Activated T-helper 17 cell treated with anti-CD3 and anti-CD28 coated beads, Interleukin-2, amount 50 U/mL, for 72 hours (primary cell): Measurements from ENCODE around the gene DGUOK. TPM values are rescaled to one million over a fixed set of nuclear protein-coding genes. Genes with fewer than 3 reads are reported as not detected.
A peak's percentile ranks its signal among the peaks of the same experiment; 100 is the strongest.
"Not testable (repeated sequence)": the region's sequence is repeated elsewhere in the genome, so short reads cannot be mapped to it uniquely, and the experiment has no call there.

Experiments
- ATAC-seq: fragments of 150-1000 bp; cut with Tn5 transposase; replicated peaks from 2 replicates; pipeline ENCODE4 v1.10.0; 2021; ENCODE audit warnings: mild to moderate bottlenecking, moderate library complexity
- H3K27ac Mint-ChIP-seq: one replicate; pipeline ENCODE4 v1.8.0; 2022; ENCODE audit warnings: mixed read lengths
- H3K27me3 Mint-ChIP-seq: one replicate; pipeline ENCODE4 v1.8.0; 2022; ENCODE audit warnings: mixed read lengths
- H3K36me3 Mint-ChIP-seq: one replicate; pipeline ENCODE4 v1.8.0; 2022; ENCODE audit warnings: low read depth, mild to moderate bottlenecking, mixed read lengths
- H3K4me1 Mint-ChIP-seq: one replicate; pipeline ENCODE4 v1.8.0; 2022; ENCODE audit warnings: mixed read lengths
- H3K4me3 Mint-ChIP-seq: one replicate; pipeline ENCODE4 v1.8.0; 2022; ENCODE audit warnings: mild to moderate bottlenecking, mixed read lengths
- H3K9me3 Mint-ChIP-seq: one replicate; pipeline ENCODE4 v1.8.0; 2022; ENCODE audit warnings: mixed read lengths
- total RNA-seq, 2 donors: library from RNA; stranded (reverse); gene quantifications; one replicate each; pipeline ENCODE4 v1.2.3, GENCODE V29; 2022

Gene DGUOK
- total RNA-seq, 2 donors from 2014 or later = 66.7 to 87.8 TPM

DNA sequence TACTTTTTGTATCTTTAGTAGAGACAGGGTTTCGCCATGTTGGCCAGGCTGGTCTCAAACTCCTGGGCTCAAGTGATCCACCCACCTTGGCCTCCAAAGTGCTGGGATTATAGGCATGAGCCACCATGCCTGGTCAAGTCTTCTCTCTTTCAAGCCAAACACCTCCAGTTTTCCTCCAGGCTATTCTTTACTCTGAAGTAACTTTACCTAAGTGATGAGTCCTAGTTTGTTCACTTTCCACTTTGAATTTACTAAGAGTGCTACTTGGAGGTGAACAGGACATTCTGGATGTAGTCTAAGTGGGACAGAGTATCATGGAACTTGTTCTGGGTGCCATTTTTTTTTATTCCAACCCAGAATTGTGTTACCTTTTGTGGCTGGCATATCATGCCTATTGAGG is 13.4 kb downstream of the DGUOK start:
- Mint-ChIP-seq H3K36me3 (peaks cover 94% of the 10 kb centered on the region), H3K4me3 (peak overlapping the region; percentile 43), H3K4me1 (peaks cover 62% of the 10 kb centered on the region), H3K27ac (peak overlapping the region; percentile 0)
- ATAC-seq, H3K27me3 Mint-ChIP-seq, H3K9me3 Mint-ChIP-seq: not testable (repeated sequence)

DNA sequence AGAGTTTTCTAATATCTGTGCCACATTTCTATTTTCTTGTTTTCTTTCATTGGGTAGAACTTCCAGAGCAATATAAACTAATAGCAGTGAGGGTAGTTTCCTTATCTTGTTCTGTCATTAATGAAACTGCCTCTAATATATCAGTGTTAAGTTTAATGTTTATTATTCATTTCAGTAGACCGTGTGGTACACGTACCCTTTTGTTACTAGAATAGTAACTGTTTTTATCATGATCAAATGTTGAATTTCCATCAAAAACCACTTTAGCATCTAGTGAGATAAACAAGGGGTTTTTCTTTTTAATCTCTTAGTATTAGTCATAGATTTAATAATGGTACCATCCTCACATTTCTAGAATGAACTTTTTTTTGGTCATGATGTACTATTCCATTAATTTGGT is 16.0 kb downstream of the DGUOK start:
- Mint-ChIP-seq H3K4me1 (peaks cover 47% of the 10 kb centered on the region), H3K4me3 (peak overlapping the region; percentile 40), H3K9me3 (no peaks in the 10 kb centered on the region), H3K36me3 (peaks cover 95% of the 10 kb centered on the region), H3K27me3 (no peaks in the 10 kb centered on the region), H3K27ac (peak overlapping the region; percentile 75)
- ATAC-seq = no peak

DNA sequence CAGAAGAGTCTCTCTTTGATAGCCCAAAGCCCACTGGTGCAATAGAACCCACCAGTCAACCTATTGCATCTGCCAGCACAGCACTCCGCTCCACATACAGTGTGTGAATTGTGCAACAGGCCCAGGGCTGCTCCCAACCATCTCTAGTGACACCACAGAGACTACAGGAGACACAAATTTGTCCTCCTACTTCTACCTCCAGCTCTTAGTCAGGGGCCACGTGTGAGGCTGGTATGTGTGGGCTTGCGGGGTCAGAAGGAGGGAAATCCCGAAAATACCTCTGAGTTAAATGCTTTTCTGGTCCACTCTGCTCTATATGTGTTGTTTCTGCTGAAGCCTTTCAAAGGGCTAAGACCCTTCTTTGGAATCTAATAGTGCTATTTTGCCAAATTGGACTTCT is 18.0 kb downstream of the DGUOK start:
- Mint-ChIP-seq H3K27me3 (no peaks in the 10 kb centered on the region), H3K36me3 (peaks cover 100% of the 10 kb centered on the region), H3K4me1 (peaks cover 45% of the 10 kb centered on the region), H3K27ac (peak overlapping the region; percentile 66), H3K9me3 (no peaks in the 10 kb centered on the region), H3K4me3 (peak overlapping the region; percentile 44)
- ATAC-seq = peak; percentile 97

DNA sequence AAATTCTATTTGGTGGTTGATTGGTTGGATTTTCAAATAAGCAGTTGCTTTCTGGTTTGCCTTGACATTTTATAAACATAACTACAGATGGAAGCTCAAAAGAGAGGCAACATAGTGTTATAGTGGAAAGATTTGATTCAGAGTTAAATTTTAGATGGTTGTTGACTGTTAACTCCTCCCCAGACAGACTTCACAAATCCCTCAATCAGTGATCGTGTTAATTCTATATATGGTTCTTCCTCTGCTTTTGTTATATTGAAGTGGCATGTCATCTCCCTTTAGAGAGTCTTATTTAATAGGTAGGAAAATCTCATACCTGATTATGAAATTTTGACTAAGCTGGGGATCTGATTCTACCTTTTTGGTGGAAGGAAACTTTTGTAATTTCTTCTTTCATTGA is 19.5 kb downstream of the DGUOK start:
- no peak for ATAC-seq
- no peak overlapping the region for H3K4me3 Mint-ChIP-seq
- peaks cover 100% of the 10 kb centered on the region for H3K36me3 Mint-ChIP-seq
- H3K9me3 Mint-ChIP-seq = no peaks in the 10 kb centered on the region
- no peaks in the 10 kb centered on the region for H3K27me3 Mint-ChIP-seq
- peaks cover 34% of the 10 kb centered on the region for H3K4me1 Mint-ChIP-seq
- H3K27ac Mint-ChIP-seq = no peak overlapping the region

DNA sequence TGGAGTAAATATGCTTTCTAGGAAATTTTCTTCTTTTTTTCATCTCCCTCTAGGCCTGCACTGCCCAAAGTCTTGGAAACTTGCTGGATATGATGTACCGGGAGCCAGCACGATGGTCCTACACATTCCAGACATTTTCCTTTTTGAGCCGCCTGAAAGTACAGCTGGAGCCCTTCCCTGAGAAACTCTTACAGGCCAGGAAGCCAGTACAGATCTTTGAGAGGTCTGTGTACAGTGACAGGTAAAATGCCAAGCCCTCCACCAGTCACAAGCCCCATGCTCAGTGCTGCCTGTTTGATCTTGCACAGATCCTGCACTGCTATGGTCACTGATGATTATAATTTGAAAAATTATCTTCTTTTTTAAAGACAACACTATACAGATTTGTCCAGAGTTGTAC is 20.0 kb downstream of the DGUOK start:
- Mint-ChIP-seq H3K36me3 (peaks cover 100% of the 10 kb centered on the region), H3K27ac (no peak overlapping the region), H3K9me3 (no peaks in the 10 kb centered on the region), H3K4me3 (no peak overlapping the region), H3K4me1 (peaks cover 33% of the 10 kb centered on the region), H3K27me3 (no peaks in the 10 kb centered on the region)
- ATAC-seq = no peak

DNA sequence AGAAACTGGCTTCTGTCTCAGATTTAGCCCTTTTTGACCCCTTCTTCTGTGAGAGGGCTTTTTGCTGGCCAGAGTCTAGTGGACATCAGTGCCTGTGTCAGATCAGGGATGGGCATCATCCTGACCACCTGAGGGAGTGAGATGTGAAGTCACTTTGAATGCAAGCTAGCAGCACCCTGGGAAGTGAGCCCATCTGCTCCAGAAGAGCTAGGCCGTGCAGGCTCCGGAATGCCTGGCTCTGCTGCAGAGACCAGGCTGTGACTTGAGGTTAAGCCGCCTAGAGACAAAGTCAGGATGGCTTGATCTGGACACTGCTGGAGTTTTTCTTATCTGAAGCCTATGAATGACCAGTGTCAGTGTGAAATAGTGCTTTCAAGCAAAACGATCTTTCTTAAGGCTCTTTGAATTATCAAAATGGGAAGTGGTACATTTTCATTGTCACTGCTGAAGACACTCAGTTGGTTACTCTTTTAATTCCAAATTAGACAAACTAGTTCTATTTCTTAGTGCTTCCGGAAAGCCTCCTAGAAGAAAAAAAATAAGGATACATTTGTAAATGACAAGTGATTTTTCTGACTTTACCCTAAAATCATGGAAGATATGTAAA is 20.8 kb downstream of the DGUOK start:
- ATAC-seq = no peak
- Mint-ChIP-seq H3K4me3 (no peak overlapping the region), H3K9me3 (no peaks in the 10 kb centered on the region), H3K36me3 (peaks cover 100% of the 10 kb centered on the region), H3K27ac (no peak overlapping the region), H3K4me1 (peaks cover 37% of the 10 kb centered on the region), H3K27me3 (no peaks in the 10 kb centered on the region)

DNA sequence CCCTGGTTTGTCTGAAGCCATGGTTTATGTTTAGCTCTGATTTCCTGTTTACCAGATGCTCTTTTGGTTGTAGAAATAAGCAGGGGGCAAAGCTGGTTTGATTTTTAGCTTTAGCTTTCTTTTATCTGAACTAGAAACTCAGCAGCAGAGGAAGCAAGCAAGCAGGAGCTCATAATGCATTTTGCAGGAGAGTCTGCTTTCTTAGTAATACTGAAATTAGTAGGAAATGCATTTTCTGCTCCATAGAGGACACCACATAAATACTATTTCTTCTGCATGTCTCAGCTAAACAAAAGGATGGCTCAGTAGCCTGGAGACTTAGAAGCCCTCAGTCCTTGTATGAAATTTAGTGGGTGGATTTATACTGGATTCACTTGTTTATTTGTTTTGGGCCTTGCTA is 23.1 kb downstream of the DGUOK start:
- Mint-ChIP-seq H3K9me3 (no peaks in the 10 kb centered on the region), H3K4me1 (peaks cover 32% of the 10 kb centered on the region), H3K27ac (no peak overlapping the region), H3K4me3 (no peak overlapping the region), H3K36me3 (peaks cover 92% of the 10 kb centered on the region), H3K27me3 (no peaks in the 10 kb centered on the region)
- no peak for ATAC-seq

DNA sequence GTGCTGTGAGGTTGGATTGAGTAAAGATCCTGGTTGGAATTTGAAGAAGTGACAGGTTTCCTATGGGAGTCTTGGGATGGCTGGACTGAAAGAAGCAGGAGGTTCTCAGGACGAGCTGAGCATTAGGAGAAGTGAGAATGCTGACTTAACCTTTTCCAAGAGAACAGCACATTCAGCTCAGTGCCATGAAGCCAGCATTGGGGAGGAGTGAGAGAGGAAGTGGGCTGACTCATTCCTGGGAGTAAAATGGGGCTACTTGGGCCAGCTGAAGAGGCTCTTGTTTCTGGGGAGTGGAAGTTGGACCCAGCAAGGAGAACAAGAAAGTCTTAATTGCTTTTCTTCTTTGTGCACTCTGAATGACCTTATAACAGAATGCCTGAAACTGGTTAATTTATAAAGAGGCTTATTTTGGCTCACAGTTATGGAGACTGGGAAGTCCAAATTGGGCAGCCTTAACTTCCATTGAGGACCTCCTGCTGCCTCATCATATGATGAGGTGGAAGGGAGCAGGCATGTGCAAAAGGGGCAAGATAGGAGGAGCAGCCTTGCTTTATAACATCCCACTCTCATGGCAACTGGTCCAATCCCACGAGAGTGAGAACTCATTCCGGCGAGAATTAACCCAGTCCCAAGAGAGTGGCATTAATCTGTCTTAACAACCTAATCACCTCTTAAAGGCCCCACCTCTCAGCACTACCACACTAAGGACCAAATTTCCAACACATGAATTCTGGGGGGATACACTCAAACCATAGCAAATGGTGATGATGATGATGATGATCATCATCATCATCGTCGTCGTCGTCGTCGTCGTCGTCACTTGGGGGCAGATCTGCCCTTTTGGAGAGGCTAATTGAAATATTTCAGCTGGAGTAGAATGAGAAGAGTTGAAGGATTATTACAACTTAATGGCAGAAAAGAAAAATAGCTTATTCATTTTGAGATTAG is 26.1 kb downstream of the DGUOK start:
- peak overlapping the region; percentile 2 for H3K4me3 Mint-ChIP-seq

DNA sequence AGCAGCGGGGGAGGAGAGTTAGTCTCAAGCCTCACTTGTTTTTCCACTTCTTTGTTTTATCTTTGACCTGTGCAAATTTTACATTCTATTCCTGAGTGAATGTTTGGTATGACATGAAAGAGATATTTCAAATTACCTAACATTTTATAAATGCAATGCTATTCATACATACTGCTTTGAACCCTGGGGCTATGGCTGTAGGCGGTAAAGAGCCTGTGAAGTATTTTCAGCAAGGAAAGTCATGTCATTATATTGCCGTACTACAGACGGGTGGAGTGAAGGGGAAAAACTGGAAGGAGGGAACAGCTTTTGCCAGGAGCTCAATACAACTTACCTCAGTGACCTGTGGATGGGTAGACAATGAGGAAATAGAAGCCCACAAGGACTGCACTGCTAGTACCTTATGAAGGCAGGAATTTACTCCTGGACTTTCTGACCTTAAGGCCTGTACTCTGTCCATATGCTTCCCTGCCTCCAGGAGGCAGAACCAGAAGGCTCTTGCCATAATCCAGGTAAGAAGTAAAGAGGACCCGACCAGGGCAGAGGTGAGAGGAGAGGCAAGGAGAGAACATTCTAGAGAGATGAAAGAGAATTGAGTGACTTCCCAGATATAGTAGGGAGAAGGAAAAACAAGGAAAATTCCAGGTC is 29.7 kb downstream of the DGUOK start:
- ATAC-seq = no peak
- Mint-ChIP-seq H3K9me3 (no peaks in the 10 kb centered on the region), H3K4me3 (no peak overlapping the region), H3K27ac (peak overlapping the region; percentile 33), H3K4me1 (peaks cover 27% of the 10 kb centered on the region), H3K27me3 (no peaks in the 10 kb centered on the region), H3K36me3 (peaks cover 79% of the 10 kb centered on the region)

More for the DNA sequence above, 26.1 kb downstream of the DGUOK start:
- peak; percentile 79 for ATAC-seq
- Mint-ChIP-seq H3K27ac (peak overlapping the region; percentile 22), H3K4me1 (peaks cover 34% of the 10 kb centered on the region), H3K9me3 (no peaks in the 10 kb centered on the region), H3K36me3 (peaks cover 92% of the 10 kb centered on the region), H3K27me3 (no peaks in the 10 kb centered on the region)

DNA sequence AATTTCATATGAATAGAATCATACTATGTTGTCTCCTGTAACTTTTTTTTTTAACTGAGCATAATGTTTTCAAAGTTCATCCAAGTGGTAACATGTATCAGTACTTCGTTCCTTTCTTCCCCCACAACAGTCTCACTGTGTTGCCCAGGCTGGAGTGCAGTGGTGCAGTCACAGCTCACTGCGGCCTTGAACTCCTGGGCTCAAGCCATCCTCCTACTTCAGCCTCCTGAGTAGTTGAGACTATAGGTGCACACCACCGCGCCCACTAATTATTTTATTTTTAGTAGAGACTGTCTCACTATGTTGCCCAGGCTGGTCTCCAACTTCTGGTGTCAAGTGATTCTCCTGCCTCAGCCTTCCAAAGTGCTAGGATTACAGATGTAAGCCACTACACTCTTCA is 34.6 kb downstream of the DGUOK start:
- ATAC-seq = no peak
- H3K27ac Mint-ChIP-seq = no peak overlapping the region
- H3K4me3 Mint-ChIP-seq = no peak overlapping the region
- H3K9me3 Mint-ChIP-seq = peaks cover 6% of the 10 kb centered on the region
- H3K4me1 Mint-ChIP-seq = peaks cover 36% of the 10 kb centered on the region
- no peaks in the 10 kb centered on the region for H3K27me3 Mint-ChIP-seq
- H3K36me3 Mint-ChIP-seq = peaks cover 37% of the 10 kb centered on the region

DNA sequence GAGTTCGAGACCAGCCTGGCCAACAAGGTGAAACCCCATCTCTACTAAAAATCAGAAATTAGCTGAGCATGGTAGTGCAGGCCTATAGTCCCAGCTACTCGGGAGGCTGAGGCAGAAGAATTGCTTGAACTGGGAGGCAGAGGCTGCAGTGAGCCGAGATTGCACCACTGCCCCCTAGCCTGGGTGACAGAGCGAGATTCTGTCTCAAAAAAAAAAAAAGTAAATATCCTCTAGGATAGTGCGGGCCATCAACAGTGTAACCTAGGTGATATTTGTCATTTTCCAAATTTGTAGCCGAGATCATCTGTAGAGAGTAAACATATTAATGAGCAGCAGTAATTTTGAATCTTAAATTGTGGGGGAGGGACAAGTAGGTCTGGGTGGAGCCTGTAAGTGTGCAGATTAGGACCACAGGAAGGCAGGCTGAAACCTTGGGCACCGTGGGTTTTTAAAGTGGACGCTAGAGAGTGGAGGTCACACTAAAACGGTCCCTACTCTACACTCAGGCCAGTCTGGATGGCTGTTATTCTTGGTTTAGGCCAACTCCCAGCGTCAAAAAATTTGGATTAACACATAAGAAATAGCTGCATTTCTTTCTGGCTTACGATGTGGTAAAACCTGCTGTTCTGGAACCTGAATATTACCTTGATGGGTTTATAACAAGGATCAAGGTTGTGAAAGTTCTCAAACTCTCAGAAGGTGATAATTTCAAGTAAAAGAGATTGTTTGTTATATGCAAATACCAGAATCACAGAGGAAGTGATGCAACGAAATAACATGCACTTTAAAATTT is 35.3 kb downstream of the DGUOK start:
- ATAC-seq = no peak
- peaks cover 30% of the 10 kb centered on the region for H3K36me3 Mint-ChIP-seq
- no peak overlapping the region for H3K27ac Mint-ChIP-seq
- H3K9me3 Mint-ChIP-seq = peaks cover 6% of the 10 kb centered on the region
- no peak overlapping the region for H3K4me3 Mint-ChIP-seq
- H3K27me3 Mint-ChIP-seq = no peaks in the 10 kb centered on the region
- peaks cover 29% of the 10 kb centered on the region for H3K4me1 Mint-ChIP-seq

DNA sequence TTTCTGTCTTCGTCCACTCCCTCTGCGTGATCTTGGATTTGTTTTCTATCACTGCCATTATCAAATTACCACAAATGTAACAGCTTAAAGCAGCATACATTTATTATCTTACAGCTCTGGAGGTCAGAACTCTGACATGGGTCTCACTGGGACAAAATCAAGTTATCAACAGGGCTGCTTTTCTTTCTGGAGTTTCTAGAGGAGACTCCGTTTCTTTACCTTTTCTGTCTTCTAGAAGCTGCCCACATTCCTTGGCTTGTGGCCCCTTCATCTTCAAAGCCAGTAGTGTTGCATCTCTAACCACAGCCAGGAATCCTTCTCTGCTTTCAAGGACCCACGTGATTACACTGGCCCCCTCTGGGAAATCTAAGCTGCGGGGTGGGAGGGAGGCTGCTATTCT is 36.1 kb downstream of the DGUOK start:
- peaks cover 27% of the 10 kb centered on the region for H3K4me1 Mint-ChIP-seq
- H3K9me3 Mint-ChIP-seq = peaks cover 6% of the 10 kb centered on the region
- no peaks in the 10 kb centered on the region for H3K27me3 Mint-ChIP-seq
- H3K4me3 Mint-ChIP-seq = peak overlapping the region; percentile 61
- H3K27ac Mint-ChIP-seq = peak overlapping the region; percentile 65
- ATAC-seq = no peak
- peaks cover 22% of the 10 kb centered on the region for H3K36me3 Mint-ChIP-seq

DNA sequence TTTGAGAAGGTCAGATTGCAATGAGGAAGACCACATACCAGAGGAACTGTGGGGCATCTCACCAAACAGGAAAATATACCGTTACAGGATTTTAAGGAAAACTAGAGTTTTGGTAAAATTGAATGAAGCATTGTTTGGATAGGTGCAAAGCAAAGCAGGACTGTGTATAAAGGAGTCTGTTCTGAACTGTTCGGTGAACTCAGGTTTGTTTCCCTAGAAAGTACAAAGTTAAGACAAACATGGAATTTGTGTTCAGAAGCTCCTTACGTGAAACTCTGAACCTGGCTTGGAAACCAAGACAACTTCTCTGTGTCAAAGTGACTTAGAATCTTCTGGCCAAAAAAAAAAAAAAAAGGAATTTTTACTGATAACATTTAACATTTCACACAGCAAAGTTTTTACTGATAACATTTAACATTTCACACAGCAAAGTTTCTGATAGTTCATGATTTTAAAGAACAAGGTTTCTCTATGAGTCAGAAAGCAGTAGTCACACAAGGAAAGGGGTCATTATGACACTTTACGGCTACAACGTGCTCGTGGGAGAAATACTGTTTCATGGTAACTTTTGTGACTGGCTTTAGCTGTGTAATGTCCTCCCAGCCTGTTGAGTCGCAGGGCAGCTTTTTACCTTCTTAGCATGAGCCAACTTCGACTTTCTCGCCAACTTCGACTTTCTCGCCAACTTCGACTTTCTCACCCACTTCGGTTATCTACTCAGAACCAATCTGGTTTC is 36.9 kb downstream of the DGUOK start:
- peak; percentile 98 for ATAC-seq
- H3K27me3 Mint-ChIP-seq = no peaks in the 10 kb centered on the region
- H3K4me3 Mint-ChIP-seq = peak overlapping the region; percentile 61
- peaks cover 14% of the 10 kb centered on the region for H3K36me3 Mint-ChIP-seq
- peak overlapping the region; percentile 65 for H3K27ac Mint-ChIP-seq
- H3K4me1 Mint-ChIP-seq = peaks cover 26% of the 10 kb centered on the region
- H3K9me3 Mint-ChIP-seq = peaks cover 6% of the 10 kb centered on the region
